Measurements from ENCODE around the gene COLGALT1. TPM values are rescaled to one million over a fixed set of nuclear protein-coding genes. Genes with fewer than 3 reads are reported as not detected.

The COLGALT1 gene
- total and polyA plus RNA-seq, 10 of the 15 experiments (the other 5 are each of a cell fraction or from before 2014, with no cell fraction given): 1.2 to 78.8 (median 29.8) TPM

DNA sequence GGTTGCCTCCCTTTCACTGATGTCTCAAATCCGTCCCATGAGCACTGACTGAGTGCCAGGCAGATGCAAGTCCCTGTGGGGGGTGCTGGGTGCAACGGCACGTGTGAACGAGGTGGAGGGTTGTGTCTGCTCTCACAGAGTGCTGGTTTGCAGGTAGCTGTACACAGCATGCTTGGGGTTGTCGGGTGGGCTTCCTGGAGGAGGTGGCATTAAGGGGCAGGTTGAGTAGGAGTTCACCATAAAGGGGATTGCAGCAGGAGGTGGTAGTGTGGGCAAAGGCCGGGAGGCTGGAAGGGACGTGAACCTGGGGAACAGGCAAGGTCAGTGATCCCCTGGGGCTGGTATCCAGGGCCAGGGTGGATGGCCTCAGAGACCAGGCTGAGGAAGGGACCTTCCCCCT is 17.2 kb downstream of the COLGALT1 start:
- WGBS (ENCODE audit: insufficient coverage, insufficient replicate concordance, low lambda C conversion rate, missing lambda C conversion rate): 91% methylated on average over 7 of the region's 7 CpGs
- H3K27ac ChIP-seq (ENCODE audit: control insufficient read depth, insufficient read depth): no peak overlapping the region
- no peak overlapping the region for H3K4me3 ChIP-seq
- H4K20me1 ChIP-seq (ENCODE audit: control insufficient read depth, insufficient read depth): no peaks in the 10 kb centered on the region
- intact Hi-C loops (cut with micrococcal nuclease; ENCODE audit: unreplicated experiment) (loop anchor here (5.0 kb wide), 1 partner anchor 75 kb away; no protein-coding TSS in a partner anchor), in situ Hi-C loops (cut with MboI) (no loop called here)
- no peaks in the 10 kb centered on the region for H3K27me3 ChIP-seq (replicated peaks in 1 of 2; ENCODE audit: control insufficient read depth in 2 of 2, insufficient read depth in 2 of 2, low read length in 1 of 2)
- no peak for FAIRE-seq
- ATAC-seq: no peak
- H3K4me2 ChIP-seq (ENCODE audit: control insufficient read depth, insufficient read depth): no peak overlapping the region
- H3K4me1 ChIP-seq (ENCODE audit: control insufficient read depth, insufficient read depth, low read length): no peaks in the 10 kb centered on the region
- peaks cover 24 to 27% of the 10 kb centered on the region in 2 experiments for H3K36me3 ChIP-seq (ENCODE audit: control insufficient read depth in 2 of 2, insufficient read depth in 2 of 2, low read length in 1 of 2)
- RAD21 ChIA-PET (ENCODE audit: unreplicated experiment): interaction anchor here (0.7 to 1.7 kb wide), 3 partner anchors 43 to 77 kb away, joined by 3 to 21 read pairs (median 4); no protein-coding TSS in a partner anchor
- H3K9ac ChIP-seq (ENCODE audit: control insufficient read depth, insufficient read depth, low read length): no peak overlapping the region
- DNase-seq (ENCODE audit: low read depth, low spot score): no peak
- no peaks in the 10 kb centered on the region for H3K79me2 ChIP-seq (ENCODE audit: control insufficient read depth, insufficient read depth, low read length)
- POLR2A ChIA-PET: interaction anchor here (1.8 kb wide), 1 partner anchor 76 kb away, joined by 6 read pairs; no protein-coding TSS in a partner anchor
- SMC1A ChIA-PET (ENCODE audit: uncharacterized antibody, unreplicated experiment): interaction anchor here (0.6 to 1.1 kb wide), 2 partner anchors 28 to 83 kb away, joined by 3 to 4 read pairs; no protein-coding TSS in a partner anchor
- no peak overlapping the region for H2AFZ ChIP-seq (ENCODE audit: control insufficient read depth, low read depth, low read length)
- no peaks in the 10 kb centered on the region for H3K9me3 ChIP-seq (replicated peaks; ENCODE audit: control insufficient read depth, insufficient read depth, low read length)
- BruUV-seq (replicated peaks): no TSS peak
- CTCF ChIA-PET: interaction anchor here (1.0 to 7.6 kb wide), 8 partner anchors 14 to 118 kb away, joined by 3 to 114 read pairs (median 8); no protein-coding TSS in a partner anchor
- TF ChIP-seq SREBF2 (IDR thresholded peaks at IDR 0.05; ENCODE audit: low read length) (no peak), RBBP5 (conservative IDR thresholded peaks at IDR 0.05) (no peak), RFX5 (IDR thresholded peaks at IDR 0.05; ENCODE audit: low read depth, low read length) (no peak), EED (IDR thresholded peaks at IDR 0.05; ENCODE audit: low read depth) (no peak), PAX8 (IDR thresholded peaks at IDR 0.05) (no peak), TBL1XR1 (IDR thresholded peaks at IDR 0.05; ENCODE audit: low read depth, low read length) (no peak), HDGF (IDR thresholded peaks at IDR 0.05) (no peak), EGR1 (IDR thresholded peaks at IDR 0.05; ENCODE audit: borderline replicate concordance in 1 of 2, low read depth in 2 of 2, low read length in 2 of 2) (no peak), PAX5 (IDR thresholded peaks at IDR 0.05; ENCODE audit: borderline replicate concordance, low read depth, low read length) (no peak), USF2 (IDR thresholded peaks at IDR 0.05; ENCODE audit: borderline replicate concordance, low read depth, low read length) (no peak), HCFC1 (IDR thresholded peaks at IDR 0.05; ENCODE audit: low read length) (no peak), BCL3 (IDR thresholded peaks at IDR 0.05; ENCODE audit: borderline replicate concordance, insufficient read depth, low read depth, low read length, poor library complexity, severe bottlenecking) (no peak)
- TF ChIP-seq, protein P1, sequence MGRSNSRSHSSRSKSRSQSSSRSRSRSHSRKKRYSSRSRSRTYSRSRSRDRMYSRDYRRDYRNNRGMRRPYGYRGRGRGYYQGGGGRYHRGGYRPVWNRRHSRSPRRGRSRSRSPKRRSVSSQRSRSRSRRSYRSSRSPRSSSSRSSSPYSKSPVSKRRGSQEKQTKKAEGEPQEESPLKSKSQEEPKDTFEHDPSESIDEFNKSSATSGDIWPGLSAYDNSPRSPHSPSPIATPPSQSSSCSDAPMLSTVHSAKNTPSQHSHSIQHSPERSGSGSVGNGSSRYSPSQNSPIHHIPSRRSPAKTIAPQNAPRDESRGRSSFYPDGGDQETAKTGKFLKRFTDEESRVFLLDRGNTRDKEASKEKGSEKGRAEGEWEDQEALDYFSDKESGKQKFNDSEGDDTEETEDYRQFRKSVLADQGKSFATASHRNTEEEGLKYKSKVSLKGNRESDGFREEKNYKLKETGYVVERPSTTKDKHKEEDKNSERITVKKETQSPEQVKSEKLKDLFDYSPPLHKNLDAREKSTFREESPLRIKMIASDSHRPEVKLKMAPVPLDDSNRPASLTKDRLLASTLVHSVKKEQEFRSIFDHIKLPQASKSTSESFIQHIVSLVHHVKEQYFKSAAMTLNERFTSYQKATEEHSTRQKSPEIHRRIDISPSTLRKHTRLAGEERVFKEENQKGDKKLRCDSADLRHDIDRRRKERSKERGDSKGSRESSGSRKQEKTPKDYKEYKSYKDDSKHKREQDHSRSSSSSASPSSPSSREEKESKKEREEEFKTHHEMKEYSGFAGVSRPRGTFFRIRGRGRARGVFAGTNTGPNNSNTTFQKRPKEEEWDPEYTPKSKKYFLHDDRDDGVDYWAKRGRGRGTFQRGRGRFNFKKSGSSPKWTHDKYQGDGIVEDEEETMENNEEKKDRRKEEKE (IDR thresholded peaks at IDR 0.05): no peak
- TF ChIP-seq, protein P2, sequence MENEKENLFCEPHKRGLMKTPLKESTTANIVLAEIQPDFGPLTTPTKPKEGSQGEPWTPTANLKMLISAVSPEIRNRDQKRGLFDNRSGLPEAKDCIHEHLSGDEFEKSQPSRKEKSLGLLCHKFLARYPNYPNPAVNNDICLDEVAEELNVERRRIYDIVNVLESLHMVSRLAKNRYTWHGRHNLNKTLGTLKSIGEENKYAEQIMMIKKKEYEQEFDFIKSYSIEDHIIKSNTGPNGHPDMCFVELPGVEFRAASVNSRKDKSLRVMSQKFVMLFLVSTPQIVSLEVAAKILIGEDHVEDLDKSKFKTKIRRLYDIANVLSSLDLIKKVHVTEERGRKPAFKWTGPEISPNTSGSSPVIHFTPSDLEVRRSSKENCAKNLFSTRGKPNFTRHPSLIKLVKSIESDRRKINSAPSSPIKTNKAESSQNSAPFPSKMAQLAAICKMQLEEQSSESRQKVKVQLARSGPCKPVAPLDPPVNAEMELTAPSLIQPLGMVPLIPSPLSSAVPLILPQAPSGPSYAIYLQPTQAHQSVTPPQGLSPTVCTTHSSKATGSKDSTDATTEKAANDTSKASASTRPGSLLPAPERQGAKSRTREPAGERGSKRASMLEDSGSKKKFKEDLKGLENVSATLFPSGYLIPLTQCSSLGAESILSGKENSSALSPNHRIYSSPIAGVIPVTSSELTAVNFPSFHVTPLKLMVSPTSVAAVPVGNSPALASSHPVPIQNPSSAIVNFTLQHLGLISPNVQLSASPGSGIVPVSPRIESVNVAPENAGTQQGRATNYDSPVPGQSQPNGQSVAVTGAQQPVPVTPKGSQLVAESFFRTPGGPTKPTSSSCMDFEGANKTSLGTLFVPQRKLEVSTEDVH (IDR thresholded peaks at IDR 0.05; ENCODE audit: low read depth, partially characterized antibody): no peak
- TF ChIP-seq, protein P3, sequence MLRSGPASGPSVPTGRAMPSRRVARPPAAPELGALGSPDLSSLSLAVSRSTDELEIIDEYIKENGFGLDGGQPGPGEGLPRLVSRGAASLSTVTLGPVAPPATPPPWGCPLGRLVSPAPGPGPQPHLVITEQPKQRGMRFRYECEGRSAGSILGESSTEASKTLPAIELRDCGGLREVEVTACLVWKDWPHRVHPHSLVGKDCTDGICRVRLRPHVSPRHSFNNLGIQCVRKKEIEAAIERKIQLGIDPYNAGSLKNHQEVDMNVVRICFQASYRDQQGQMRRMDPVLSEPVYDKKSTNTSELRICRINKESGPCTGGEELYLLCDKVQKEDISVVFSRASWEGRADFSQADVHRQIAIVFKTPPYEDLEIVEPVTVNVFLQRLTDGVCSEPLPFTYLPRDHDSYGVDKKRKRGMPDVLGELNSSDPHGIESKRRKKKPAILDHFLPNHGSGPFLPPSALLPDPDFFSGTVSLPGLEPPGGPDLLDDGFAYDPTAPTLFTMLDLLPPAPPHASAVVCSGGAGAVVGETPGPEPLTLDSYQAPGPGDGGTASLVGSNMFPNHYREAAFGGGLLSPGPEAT (IDR thresholded peaks at IDR 0.05; ENCODE audit: low read depth): no peak

All from GM12878 (cell line).